ENCODE measurements around the gene DTL.

DNA sequence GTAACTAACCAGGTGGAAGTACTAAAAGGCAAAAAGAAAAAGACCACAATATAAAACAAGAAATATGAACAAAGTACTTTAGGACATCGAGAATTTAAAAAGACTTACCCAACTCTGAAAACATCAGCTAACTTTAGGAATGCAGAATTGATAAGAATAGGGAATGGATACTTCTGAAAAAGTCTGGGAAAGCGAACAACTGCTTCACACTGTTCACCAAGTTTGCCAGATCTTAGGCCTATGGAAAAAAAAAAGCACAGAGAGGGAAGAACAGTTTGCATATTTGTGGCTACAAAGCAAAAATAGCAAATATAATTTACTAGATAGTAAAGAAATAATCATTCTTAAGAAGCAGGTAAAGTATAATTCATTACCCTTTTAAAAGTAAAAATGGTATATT is 14.6 kb upstream of the DTL start:
- TF ChIP-seq, protein P1, sequence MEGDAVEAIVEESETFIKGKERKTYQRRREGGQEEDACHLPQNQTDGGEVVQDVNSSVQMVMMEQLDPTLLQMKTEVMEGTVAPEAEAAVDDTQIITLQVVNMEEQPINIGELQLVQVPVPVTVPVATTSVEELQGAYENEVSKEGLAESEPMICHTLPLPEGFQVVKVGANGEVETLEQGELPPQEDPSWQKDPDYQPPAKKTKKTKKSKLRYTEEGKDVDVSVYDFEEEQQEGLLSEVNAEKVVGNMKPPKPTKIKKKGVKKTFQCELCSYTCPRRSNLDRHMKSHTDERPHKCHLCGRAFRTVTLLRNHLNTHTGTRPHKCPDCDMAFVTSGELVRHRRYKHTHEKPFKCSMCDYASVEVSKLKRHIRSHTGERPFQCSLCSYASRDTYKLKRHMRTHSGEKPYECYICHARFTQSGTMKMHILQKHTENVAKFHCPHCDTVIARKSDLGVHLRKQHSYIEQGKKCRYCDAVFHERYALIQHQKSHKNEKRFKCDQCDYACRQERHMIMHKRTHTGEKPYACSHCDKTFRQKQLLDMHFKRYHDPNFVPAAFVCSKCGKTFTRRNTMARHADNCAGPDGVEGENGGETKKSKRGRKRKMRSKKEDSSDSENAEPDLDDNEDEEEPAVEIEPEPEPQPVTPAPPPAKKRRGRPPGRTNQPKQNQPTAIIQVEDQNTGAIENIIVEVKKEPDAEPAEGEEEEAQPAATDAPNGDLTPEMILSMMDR (IDR thresholded peaks at IDR 0.05) = no peak
- TF ChIP-seq POLR2AphosphoS5 (IDR thresholded peaks at IDR 0.05) (no peak), POLR2A (IDR thresholded peaks at IDR 0.05) (no peak)

Measured in stomach (tissue), 4 donors.